Urinary bladder (tissue), 4 donors: ENCODE data around the gene ZFR2. TPM values are rescaled to one million over a fixed set of nuclear protein-coding genes. Genes with fewer than 3 reads are reported as not detected.

Experiments used
- DNase-seq: peaks from one replicate; pipeline ENCODE4 v3.0.0-alpha.2; 2015; ENCODE audit errors: extremely low spot score
- H3K27ac ChIP-seq: one replicate; pipeline ENCODE4 v1.5.1; 2013; ENCODE audit warnings: low read depth, mild to moderate bottlenecking, moderate library complexity
- H3K36me3 ChIP-seq: one replicate; pipeline ENCODE4 v1.6.1; 2013; ENCODE audit warnings: mild to moderate bottlenecking, moderate library complexity; ENCODE audit not compliant: insufficient read depth
- H3K4me1 ChIP-seq: one replicate; pipeline ENCODE4 v1.6.1; 2013; ENCODE audit warnings: mild to moderate bottlenecking, moderate library complexity; ENCODE audit not compliant: insufficient read depth
- H3K4me3 ChIP-seq: one replicate; pipeline ENCODE4 v1.5.1; 2013; ENCODE audit warnings: low read depth, low read length
- WGBS: extraction: QIAGEN DNeasy Blood & Tissue Kit; methylation state at CpG from one replicate; pipeline ENCODE4 v1.1.7; 2013; 5-methylcytosine and 5-hydroxymethylcytosine counted together
- polyA plus RNA-seq: library from polyadenylated mRNA; stranded (reverse); fragments of 200-250 nt; gene quantifications from one replicate; pipeline ENCODE4 v1.2.3, GENCODE V29; 2013
- total RNA-seq: library from RNA; depleted of rRNA; stranded (reverse); fragments of >200 nt; gene quantifications from one replicate; pipeline ENCODE4 v1.2.3, GENCODE V29; 2014
- donor health status: healthy with polysubstance abuse.
- donor health status: healthy.

Gene ZFR2
- total and polyA plus RNA-seq, 2 donors, result 0.38 TPM; not detected in 1

GRCh38 chr19:3809881-3810707 lies 58.7 kb downstream of the ZFR2 start:
- H3K27ac ChIP-seq, result no peak overlapping the region
- H3K4me1 ChIP-seq, result no peaks in the 10 kb centered on the region
- H3K36me3 ChIP-seq, result no peaks in the 10 kb centered on the region
- no peak for DNase-seq
- H3K4me3 ChIP-seq, result no peak overlapping the region
- 73% methylated on average over 26 of the region's 26 CpGs for WGBS

GRCh38 chr19:3808420-3809143 lies 60.3 kb downstream of the ZFR2 start:
- Histone ChIP-seq H3K27ac (no peak overlapping the region), H3K36me3 (no peaks in the 10 kb centered on the region), H3K4me3 (no peak overlapping the region), H3K4me1 (no peaks in the 10 kb centered on the region)
- WGBS, result 83% methylated on average over 33 of the region's 33 CpGs
- no peak for DNase-seq

GRCh38 chr19:3807574-3808354 lies 61.1 kb downstream of the ZFR2 start:
- WGBS, result 97% methylated on average over 35 of the region's 35 CpGs
- DNase-seq, result no peak
- Histone ChIP-seq H3K36me3 (no peaks in the 10 kb centered on the region), H3K4me1 (no peaks in the 10 kb centered on the region), H3K27ac (no peak overlapping the region), H3K4me3 (no peak overlapping the region)

- H3K4me1 ChIP-seq, result no peaks in the 10 kb centered on the region
- DNase-seq, result no peak
Observed at GRCh38 chr19:3807131-3807480, 61.7 kb downstream of the ZFR2 start.

GRCh38 chr19:3805859-3806258 lies 63.0 kb downstream of the ZFR2 start:
- no peaks in the 10 kb centered on the region for H3K4me1 ChIP-seq
- H3K4me3 ChIP-seq, result no peak overlapping the region
- H3K27ac ChIP-seq, result no peak overlapping the region
- DNase-seq, result no peak
- no peaks in the 10 kb centered on the region for H3K36me3 ChIP-seq
- 87% methylated on average over 29 of the region's 29 CpGs for WGBS

More at GRCh38 chr19:3807131-3807480, 61.7 kb downstream of the ZFR2 start:
- Histone ChIP-seq H3K4me3 (no peak overlapping the region), H3K36me3 (no peaks in the 10 kb centered on the region), H3K27ac (no peak overlapping the region)
- 84% methylated on average over 19 of the region's 19 CpGs for WGBS

- no peak overlapping the region for H3K4me3 ChIP-seq
- WGBS, result 69% methylated on average over 13 of the region's 13 CpGs
Observed at GRCh38 chr19:3804429-3804828, 64.4 kb downstream of the ZFR2 start.

GRCh38 chr19:3803986-3804385 lies 64.9 kb downstream of the ZFR2 start:
- Histone ChIP-seq H3K27ac (no peak overlapping the region), H3K4me3 (no peak overlapping the region), H3K36me3 (no peaks in the 10 kb centered on the region), H3K4me1 (no peaks in the 10 kb centered on the region)
- no peak for DNase-seq
- 79% methylated on average over 10 of the region's 10 CpGs for WGBS

More at GRCh38 chr19:3804429-3804828, 64.4 kb downstream of the ZFR2 start:
- Histone ChIP-seq H3K27ac (no peak overlapping the region), H3K36me3 (no peaks in the 10 kb centered on the region), H3K4me1 (no peaks in the 10 kb centered on the region)
- no peak for DNase-seq

GRCh38 chr19:3803114-3803888 lies 65.5 kb downstream of the ZFR2 start:
- no peak overlapping the region for H3K27ac ChIP-seq
- H3K4me3 ChIP-seq, result no peak overlapping the region
- WGBS, result 71% methylated on average over 24 of the region's 24 CpGs
- no peak for DNase-seq
- H3K4me1 ChIP-seq, result no peaks in the 10 kb centered on the region
- no peaks in the 10 kb centered on the region for H3K36me3 ChIP-seq

- Histone ChIP-seq H3K4me1 (no peaks in the 10 kb centered on the region), H3K36me3 (no peaks in the 10 kb centered on the region), H3K27ac (no peak overlapping the region), H3K4me3 (no peak overlapping the region)
- DNase-seq, result no peak
- WGBS, result 5% methylated on average over 46 of the region's 46 CpGs
Observed at GRCh38 chr19:3801412-3802096, 67.3 kb downstream of the ZFR2 start.

GRCh38 chr19:3800996-3801395 lies 67.8 kb downstream of the ZFR2 start:
- Histone ChIP-seq H3K27ac (no peak overlapping the region), H3K4me1 (no peaks in the 10 kb centered on the region), H3K4me3 (no peak overlapping the region), H3K36me3 (no peaks in the 10 kb centered on the region)
- DNase-seq, result no peak
- 32% methylated on average over 21 of the region's 21 CpGs for WGBS

GRCh38 chr19:3798137-3798536 lies 70.7 kb downstream of the ZFR2 start:
- H3K4me3 ChIP-seq, result no peak overlapping the region
- no peak for DNase-seq
- 66% methylated on average over 6 of the region's 6 CpGs for WGBS
- H3K36me3 ChIP-seq, result no peaks in the 10 kb centered on the region
- H3K27ac ChIP-seq, result no peak overlapping the region
- no peaks in the 10 kb centered on the region for H3K4me1 ChIP-seq

- Histone ChIP-seq H3K4me3 (no peak overlapping the region), H3K36me3 (no peaks in the 10 kb centered on the region), H3K27ac (no peak overlapping the region), H3K4me1 (no peaks in the 10 kb centered on the region)
- DNase-seq, result no peak
- 92% methylated on average over 2 of the region's 2 CpGs for WGBS
Observed at GRCh38 chr19:3796358-3796757, 72.5 kb downstream of the ZFR2 start.

- no peak for DNase-seq
- H3K27ac ChIP-seq, result no peak overlapping the region
- WGBS, result 94% methylated on average over 3 of the region's 3 CpGs
- H3K4me3 ChIP-seq, result no peak overlapping the region
- H3K36me3 ChIP-seq, result no peaks in the 10 kb centered on the region
- H3K4me1 ChIP-seq, result no peaks in the 10 kb centered on the region
Observed at GRCh38 chr19:3793799-3794198, 75.0 kb downstream of the ZFR2 start.
